Activated CD8-positive, alpha-beta memory T cell treated with anti-CD3 and anti-CD28 coated beads for 24 hours (primary cell): ENCODE data around the gene SUGCT.
"Not testable (repeated sequence)": the region's sequence is repeated elsewhere in the genome, so short reads cannot be mapped to it uniquely, and the experiment has no call there.

Experiments
- DNase-seq: peaks from one replicate; pipeline ENCODE4 v3.0.0-alpha.2; 2020

Gene SUGCT

DNA sequence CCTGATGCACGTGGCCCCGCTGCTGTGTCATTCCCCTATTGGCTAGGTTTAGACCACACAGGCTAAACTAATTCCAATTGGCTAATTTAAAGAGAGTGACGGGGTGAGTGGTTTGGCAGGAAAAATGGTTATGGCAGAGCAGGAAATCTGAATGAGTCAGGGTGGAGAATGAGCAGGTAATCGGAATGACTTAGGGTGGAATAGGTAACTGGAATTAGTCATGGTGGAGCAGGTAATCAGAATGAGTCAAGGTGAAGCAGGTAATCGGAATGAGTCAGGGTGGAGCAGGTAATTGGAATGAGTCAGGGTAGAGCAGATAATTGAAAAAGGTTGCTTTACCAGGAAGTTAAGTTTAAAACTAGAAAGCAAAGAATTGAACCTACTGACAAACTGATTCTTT is 7.1 kb downstream of the SUGCT start:
- not testable (repeated sequence) for DNase-seq

DNA sequence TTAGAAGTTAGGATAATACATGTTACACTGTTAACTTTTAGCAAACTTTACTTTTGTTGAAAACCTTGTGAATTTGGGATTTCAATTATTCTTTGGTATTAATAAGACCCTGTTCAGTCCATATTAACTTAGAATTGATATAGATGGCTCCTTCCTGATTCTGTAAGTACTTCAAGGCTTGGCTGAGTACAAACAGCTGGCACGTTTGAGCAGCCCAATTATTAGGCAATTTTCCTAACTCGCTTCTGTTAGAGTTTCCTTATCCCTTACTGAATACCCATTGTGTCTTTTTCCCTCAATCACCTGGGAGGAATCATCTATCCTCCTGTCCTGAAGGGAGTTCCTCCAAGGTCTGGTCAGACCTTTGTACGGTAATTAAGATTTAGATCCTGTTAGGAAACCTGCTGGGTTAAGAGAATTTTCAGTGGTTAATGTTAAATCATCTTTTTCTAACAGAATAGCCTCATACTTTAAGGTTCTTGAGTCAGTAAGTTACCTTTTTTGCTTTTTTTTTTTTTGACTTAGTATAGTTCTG is 10.9 kb downstream of the SUGCT start:
- DNase-seq: not testable (repeated sequence)

DNA sequence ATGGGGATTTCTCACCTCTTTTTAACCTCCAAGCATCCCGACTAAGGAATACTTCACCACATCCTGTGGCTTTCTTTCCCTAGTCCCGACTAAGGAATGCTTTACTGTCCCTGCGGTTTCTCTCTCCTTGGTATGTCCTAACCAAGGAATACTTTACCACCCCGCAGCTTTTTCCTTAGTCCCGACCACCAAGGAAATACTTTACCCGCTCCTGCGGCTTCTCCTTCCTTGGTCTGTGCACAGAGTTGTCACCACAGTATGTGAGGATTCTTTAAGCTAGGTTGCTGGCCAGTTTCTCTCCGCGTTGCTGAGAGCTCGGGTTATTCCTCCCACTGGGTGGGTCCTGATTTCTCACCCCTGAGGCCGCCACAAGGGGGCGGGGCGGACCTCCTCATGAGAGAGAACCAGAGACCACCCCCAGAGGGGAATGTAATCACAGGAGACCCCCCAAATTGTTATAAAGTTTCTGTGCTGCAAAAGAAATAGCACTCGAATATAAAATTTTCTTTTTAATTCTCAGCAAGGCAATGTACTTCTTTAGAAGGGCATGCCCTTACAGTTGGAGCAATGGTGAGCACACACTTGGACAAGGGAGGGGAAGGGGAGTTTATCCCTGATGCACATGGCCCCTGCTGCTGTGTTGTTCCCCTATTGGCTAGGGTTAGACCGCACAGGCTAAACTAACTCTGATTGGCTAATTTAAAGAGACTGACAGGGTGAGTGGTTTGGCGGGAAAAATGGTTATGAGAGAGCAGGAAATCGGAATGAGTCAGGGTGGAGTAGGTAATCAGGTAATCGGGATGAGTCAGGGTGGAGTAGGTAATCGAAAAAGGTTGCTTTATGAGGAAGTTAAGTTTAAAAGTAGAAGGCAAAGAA is 12.8 kb downstream of the SUGCT start:
- no peak for DNase-seq

DNA sequence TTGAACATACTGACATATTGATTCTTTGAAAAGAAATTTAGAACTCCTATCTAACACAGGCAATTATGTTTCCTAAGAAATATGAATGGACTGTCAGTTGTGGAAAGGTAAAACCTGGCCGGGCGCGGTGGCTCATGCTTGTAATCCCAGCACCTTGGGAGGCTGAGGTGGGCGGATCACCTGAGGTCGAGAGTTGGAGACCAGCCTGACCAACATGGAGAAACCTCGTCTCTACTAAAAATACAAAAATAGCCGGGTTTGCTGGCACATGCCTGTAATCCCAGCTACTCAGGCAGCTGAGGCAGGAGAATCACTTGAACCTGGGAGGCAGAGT is 13.4 kb downstream of the SUGCT start:
- not testable (repeated sequence) for DNase-seq

DNA sequence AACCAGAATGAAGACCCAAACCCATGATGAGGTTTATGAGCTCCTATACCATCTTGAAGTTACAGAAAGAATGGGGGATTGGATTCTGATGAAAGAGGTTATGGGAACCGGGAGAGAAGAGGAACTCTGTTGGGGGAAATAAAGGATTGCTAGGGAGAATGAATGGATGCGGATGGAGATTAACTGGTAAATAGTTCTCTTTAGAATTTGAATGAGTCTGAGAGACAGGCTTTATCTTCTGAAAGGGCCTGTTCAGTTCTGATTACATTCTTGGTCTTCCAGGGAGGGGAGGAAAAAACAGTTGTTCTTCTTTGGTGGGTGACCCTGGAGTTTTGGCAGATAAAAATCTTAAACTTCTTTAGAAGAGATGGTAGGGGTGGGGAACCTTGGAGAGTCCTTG is 13.9 kb downstream of the SUGCT start:
- DNase-seq: no peak

DNA sequence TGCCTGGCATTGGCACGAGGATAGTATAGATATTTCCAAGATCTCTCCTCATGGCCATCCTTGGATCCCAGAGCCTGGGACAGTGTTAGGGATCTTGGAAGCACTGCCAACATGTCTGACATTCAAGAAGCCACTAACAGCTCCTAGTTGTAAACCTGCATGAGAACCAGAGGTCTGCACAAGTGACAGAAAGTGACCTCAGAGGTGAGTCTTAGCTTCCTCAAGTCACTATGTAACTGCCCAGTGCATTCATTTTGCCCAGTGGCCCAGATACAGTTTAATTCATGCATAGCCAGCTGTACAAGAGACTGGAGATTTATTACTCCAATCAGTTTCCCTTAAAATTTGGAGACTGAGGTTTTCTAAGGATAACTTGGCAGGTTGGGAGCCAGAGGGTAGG is 16.7 kb downstream of the SUGCT start:
- DNase-seq: no peak

DNA sequence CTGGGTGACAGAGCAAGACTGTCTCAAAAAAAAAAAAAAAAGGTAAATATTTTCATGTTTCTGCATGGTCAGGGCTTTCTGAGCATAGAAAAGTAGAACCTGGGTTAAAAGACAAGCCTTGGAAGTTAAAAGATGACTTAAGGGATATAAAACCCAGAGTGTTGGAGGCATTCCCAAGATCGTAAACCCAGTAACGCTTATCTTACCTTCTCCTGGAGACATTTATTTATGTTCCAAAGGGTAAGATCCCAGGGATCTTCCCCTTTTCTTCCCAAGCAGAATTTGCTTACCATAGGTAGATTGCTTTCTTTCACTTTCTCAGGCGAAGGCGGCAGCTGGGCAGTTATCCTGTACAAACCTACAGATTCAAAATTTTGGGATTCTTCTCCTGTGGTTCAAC is 22.2 kb downstream of the SUGCT start:
- DNase-seq: no peak

DNA sequence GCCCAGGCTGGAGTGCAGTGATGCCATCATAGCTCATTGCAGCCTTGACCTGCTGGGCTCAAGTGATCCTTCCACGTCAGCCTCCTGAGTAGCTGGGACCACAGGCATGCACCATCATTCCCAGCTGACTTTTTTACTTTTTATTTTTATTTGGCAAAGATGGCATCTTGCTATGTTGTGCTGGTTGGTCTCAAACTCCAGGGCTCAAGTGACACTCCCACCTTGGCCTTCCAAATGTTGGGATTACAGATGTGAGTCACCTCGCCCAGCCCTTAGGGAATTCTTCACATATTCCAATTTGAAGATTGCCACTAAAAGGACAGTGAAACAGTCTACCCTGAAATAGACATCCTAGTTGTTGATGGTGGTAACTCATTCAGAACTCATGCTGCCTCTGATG is 27.7 kb downstream of the SUGCT start:
- no peak for DNase-seq

DNA sequence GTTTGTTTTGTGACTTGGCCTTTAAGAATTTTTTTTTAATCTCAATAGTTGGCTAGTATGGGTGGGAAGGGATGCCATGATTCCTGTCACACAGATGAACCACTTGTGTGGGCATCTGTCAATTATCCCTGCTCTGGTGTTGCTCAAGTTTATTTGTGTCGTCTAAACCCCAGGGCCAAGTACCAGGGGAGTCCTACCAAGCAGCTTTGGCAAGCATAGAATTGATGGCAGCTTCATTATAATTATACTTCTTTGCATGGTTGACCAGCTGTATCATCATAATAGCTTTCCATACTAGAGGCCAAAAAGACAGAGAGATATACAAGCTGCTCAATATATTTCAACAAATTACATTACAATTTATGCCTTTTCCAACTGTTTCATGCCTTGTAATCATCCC is 30.4 kb downstream of the SUGCT start:
- DNase-seq: no peak

DNA sequence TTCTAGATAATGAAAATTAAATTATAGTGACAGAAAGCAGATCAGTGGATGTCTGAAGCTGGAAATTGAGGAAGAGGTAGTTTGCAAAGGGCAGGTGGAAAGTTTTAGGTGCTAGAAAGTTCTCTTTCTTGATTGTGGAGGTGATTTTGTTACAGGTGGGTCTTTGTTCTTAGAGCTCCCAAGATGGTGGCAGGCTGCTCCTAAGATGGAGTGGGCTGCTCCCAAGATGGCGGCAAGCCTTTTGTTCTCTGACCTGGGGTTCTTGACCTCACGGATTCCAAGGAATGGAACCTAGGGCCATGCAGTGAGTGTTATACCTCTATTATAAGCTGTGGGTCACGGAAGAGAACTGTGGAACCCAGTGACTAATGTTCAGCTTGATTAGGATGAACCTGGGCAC is 32.5 kb downstream of the SUGCT start:
- DNase-seq: no peak

DNA sequence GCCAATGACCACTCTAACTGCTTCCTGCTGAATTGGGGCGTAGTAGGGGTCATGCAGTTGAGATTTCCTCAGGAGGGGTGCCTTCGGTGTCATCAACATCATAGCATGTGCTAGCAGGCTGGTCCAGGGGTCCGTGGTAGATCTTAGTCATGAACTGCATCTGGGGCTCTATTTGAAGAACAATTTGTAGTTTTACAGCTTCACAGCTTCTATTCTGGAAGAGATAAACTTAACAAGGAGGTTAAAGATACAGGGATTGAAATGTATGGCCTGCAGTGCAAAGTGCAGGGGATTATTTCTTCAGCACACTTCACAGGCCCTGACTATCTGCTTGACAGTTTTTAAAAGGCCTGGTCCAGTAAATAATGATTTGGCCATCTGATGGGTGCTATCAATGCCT is 33.5 kb downstream of the SUGCT start:
- not testable (repeated sequence) for DNase-seq

DNA sequence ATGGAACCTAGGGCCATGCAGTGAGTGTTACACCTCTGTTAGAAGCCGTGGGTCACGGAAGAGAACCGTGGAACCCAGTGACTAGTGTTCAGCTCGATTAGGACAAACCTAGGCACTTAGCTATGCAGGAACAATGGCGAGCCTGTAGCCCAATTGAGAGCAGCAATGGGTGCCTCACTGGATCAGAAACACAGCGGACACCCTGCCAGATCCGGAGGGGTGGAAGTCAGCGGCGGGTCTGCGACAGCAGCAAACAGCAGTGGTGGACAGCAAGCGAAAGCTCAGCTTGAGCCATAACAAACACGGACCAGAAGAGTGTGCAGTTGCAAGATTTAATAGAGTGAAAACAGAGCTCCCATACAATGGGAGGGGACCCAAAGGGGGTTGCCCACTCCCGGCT is 38.3 kb downstream of the SUGCT start:
- not testable (repeated sequence) for DNase-seq

DNA sequence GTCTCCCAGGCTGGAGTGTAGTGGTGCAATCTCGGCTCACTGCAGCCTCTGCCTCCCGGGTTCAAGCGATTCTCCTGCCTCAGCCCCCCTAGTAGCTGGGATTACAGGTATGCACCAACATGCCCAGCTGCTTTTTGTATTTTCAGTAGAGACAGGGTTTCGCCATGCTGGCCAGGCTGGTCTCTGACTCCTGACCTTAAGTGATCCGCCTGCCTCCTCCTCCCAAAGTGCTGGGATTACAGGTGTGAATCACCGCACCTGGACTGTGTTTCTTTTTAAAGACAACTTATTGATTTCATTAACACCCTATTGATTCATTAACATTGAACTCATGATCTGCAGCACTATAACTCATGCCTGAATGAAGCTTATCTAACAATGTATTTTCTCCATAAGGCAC is 40.5 kb downstream of the SUGCT start:
- not testable (repeated sequence) for DNase-seq

DNA sequence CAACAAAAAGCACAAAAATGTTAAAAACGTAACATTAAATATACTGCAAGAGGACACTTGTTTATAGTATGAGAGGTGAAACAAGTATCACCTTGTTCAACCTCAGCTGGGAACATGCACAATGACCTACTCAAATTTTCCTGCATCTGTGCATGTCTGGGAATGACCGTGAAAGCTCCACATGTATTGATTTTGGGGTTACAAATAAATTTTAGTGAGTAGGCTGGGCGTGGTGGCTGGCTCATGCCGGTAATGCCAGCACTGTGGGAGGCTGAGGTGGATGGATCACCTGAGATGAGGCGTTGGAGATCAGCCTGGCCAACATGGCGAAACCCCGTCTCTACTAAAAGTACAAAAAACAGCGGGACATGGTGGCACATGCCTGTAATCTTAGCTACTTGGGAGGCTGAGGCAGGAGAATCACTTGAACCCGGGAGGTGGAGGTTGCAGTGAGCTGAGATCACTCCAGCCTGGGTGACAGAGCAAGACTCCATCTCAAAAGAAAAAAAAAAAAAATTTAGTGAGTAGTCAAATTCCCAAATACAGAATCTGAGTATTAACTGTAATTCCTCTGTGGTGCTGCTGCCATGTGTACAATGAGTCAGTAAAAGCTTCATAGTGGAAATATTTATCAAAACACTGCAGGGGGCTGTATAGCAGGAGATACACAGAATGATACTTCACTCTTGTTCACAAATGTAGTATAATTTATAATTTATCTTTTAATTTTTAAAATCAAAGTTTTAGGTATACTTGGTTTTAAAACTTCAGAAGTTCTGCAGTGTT is 41.1 kb downstream of the SUGCT start:
- no peak for DNase-seq

DNA sequence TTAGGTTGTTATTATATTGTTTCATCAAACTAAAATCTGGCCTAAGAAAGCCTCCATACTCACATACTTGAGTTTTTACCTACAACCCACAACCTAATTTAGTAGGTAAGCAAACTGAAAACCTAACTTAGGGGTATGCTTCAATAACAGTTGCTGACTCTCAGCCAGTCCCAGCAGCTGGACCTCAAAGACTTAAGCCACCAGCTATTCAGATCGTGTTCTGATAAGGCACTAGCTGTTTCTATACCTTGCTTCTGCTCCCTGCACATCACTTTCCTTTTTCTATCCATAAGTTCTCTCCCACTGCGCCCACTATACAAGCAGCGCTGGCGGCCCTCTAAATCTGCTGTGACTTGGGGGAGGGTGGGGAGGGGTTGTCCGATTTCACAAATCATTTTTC is 42.3 kb downstream of the SUGCT start:
- no peak for DNase-seq

DNA sequence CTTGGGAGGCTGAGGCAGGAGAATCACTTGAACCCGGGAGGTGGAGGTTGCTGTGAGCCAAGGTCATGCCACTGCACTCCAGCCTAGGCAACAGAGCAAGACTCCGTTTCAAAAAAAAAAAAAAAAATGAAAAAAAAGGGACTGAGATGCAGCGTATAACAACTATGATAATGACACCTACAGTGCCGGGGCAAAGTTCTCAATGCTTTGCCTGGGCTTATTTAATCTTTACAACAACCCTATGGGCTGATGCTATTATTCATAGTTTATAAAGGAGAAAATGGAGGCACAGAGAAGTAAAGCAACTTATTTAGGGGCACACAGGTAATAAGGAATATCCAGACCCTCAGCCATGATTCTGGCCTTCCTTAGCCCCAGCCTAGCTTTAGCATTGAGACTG is 47.6 kb downstream of the SUGCT start:
- DNase-seq: no peak

DNA sequence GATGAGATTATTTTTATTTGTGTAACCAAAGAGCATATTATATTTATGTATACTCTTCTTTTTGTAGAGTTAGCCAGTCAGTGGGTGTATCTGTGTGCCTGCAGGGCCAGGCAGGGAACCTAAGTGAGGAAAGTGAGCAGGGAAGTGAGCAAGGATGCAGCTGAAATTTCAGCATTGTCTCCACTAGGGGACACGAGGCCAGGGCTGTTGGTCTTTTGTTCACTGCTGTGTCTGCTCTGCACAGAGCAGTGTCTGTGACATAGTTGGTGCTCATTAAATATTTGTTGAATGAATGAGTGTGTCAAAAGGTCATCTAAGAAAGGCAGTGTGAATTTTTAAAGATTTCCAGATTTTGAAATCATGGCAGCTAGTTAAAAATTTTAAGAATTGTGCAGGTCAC is 51.8 kb downstream of the SUGCT start:
- no peak for DNase-seq

DNA sequence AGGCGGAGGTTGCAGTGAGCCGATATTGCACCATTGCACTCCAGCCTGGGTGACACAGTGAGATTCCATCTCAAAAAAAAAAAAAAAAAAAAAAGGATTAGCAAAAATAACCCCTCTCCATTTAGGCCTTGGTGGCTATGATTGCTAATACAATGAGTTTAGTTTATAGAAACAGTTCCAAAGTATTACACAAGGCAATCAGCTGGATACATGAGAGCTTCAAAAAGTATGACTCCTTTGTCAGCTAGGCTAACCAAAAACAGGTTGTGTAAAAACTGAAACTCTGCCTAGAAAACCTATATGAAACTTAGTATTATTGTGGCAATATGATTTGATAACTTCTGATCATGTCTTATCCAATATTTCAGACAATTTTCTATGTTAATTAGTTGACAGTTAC is 57.2 kb downstream of the SUGCT start:
- no peak for DNase-seq

DNA sequence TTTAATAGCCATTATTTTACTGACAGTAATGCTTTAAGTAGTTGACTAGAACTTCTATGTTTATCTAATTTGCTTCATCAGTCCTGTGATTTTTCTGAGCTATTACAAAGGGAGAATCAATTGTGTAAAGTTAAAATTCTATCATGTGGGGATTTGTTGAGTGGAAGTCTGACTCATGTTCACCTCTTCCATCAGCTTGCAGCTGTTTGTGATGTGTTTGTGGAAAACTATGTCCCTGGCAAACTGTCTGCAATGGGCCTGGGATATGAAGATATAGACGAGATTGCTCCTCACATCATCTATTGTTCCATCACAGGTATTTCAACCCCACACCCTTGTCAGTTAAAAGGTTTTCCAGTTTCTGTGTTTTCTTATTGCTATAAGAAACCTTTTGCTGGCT is 59.9 kb downstream of the SUGCT start:
- DNase-seq: no peak

DNA sequence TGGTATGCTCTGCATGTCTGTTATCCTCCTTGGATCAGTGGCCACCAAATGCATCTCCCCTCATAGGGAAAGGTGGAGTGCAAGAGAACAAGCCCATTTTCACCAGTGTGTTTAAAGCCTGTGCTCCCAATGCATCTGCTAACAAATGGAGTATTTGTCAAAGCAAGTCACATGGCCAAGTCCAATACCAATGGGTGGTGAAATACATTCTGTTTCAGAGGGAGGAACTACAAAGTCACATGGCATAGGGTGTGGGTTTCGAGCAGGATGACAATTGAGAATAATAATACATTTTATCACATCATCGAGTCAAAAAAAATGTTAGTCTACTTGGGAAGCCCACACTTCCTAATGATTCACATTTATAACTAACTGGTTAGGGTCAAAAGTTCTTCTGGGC is 62.7 kb downstream of the SUGCT start:
- no peak for DNase-seq

DNA sequence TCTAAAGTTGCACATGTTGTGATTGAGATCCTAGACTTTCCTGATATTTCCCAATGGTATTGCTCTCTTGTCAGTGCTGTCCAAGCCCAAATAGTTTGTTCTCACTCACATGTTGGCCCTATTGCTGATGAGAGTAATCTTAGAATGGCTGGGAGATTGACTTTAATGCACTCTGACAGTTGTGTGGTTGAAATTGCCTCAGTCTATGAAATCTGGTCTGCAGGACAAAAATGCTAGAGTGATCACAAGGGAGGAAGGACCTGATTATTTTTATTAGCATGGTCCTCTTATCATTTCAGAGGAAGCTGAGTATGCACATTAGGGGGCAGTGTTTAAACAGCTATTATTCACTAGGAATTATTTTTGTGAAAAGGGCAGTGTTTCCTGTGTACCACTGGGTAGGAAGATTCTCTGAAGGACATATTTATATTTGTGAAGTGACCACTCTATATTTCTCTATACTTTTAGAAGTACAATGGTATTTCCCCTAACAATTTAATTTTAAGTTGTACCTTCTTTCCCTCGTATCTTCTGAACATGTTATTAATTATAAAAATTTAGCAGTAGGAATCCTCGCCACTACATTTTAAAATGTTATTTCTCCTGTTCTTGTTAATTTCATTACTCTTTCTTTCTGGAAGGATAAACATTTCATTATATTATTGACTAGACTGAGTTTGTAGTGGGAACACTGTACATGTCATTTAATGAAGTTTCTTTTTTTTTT is 64.4 kb downstream of the SUGCT start:
- no peak for DNase-seq

DNA sequence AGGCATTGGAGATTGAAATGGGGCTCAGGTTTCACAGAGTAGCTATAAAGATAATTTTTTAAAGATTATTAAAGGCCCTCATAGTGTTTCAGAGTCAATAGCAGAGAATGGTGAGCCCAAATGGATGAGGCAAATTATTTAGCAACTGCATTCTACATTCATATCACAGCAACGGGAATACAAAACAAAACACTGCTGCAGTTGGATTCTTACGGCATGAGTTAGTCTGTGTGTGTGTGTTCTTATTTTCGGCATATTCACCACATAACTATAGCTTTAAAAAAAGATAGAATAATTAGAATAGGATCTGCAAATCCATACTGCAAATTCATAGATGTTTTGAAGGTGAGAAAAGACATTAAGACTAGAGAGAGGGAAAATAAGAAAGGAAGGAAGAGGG is 66.0 kb downstream of the SUGCT start:
- DNase-seq: no peak

DNA sequence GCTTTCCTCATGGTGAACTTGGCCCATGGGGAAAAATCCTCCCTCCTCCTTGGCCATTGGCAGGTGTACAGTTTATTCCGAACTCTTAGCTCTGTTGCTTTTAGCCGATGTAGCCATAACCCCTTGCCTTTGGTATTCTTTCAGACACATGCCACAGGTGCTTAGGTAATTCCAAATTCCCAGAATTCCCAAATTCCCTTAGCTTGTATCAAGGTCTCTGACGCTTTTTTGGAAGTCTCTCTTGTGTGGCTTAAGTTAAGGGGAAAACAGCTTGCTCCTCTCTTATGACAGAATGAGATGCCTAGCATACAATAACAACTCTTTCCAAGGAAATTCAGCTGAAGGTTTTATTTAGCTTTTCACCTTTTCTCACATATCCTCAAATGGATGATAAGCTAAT is 68.0 kb downstream of the SUGCT start:
- DNase-seq: no peak

DNA sequence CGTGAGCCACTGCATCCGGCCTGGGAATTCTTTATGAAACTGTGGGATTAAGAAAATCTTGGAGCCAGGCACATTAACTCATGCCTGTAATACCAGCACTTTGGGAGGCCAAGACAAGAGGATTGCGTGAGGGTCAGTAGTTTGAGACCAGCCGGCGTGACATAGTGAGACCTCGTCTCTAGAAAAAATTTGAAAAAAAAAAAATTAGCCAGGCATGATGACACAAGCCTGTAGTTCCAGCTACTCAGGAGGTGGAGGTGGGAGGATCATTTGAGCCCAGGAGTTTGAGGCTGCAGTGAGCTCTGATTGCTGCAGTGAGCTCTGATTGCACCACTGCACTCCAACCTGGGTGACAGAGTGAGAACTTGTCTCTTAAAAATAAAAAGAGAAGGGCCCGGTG is 69.8 kb downstream of the SUGCT start:
- DNase-seq: no peak
